Common myeloid progenitor, CD34-positive (primary cell): Measurements from ENCODE around the gene UQCC3.

ENCODE experiments used
- CTCF ChIA-PET: fragments of 350-600 bp; sonication (Branson Sonifier 250); formaldehyde crosslinking; loops from one replicate; lab custom pipeline; 2021; ENCODE audit warnings: antibody characterized with exemption; lab: Charles Lee
- POLR2A ChIA-PET: fragments of 350-600 bp; sonication (Branson Sonifier 250); formaldehyde crosslinking; loops from one replicate; lab custom pipeline; 2021; ENCODE audit warnings: antibody characterized with exemption; lab: Charles Lee
- DNase-seq, 3 donors: peaks; one replicate each; pipeline versions ENCODE4 v3.0.0 to v3.0.0-alpha.2; 2013
- H3K27ac ChIP-seq, 2 experiments: 1 replicate in 1 of 2; 2 replicates in 1 of 2; pipeline ENCODE4 v1.7.0; 2013; ENCODE audit warnings: inconsistent platforms in 2 of 2, low read length in 2 of 2, mild to moderate bottlenecking in 2 of 2, low read depth in 1 of 2, moderate library complexity in 1 of 2; ENCODE audit not compliant: severe bottlenecking in 2 of 2, insufficient read depth in 1 of 2, poor library complexity in 1 of 2
- H3K27me3 ChIP-seq, 5 experiments: replicated peaks in 2 of 5; 1 replicate in 3 of 5; 2 replicates in 2 of 5; pipeline versions ENCODE4 v1.6.1 to v1.7.0; 2013; ENCODE audit warnings: low read length in 4 of 5, mild to moderate bottlenecking in 2 of 5, moderate library complexity in 2 of 5, inconsistent platforms in 1 of 5; ENCODE audit not compliant: insufficient read depth in 5 of 5, control insufficient read depth in 4 of 5
- H3K36me3 ChIP-seq, 4 experiments: 1 replicate in 2 of 4; 2 replicates in 2 of 4; pipeline versions ENCODE4 v1.6.1 to v1.7.0; 2013; ENCODE audit warnings: low read length in 3 of 4, control low read depth in 1 of 4, mild to moderate bottlenecking in 1 of 4; ENCODE audit not compliant: control insufficient read depth in 4 of 4, insufficient read depth in 4 of 4
- H3K4me1 ChIP-seq, 4 experiments: 1 replicate in 3 of 4; 2 replicates in 1 of 4; pipeline versions ENCODE4 v1.6.1 to v1.7.1; 2013; ENCODE audit warnings: low read length in 3 of 4, mild to moderate bottlenecking in 3 of 4, control low read depth in 1 of 4, inconsistent platforms in 1 of 4, moderate library complexity in 1 of 4; ENCODE audit not compliant: control insufficient read depth in 4 of 4, insufficient read depth in 4 of 4; ENCODE audit errors: control extremely low read depth in 1 of 4
- H3K4me3 ChIP-seq, 7 experiments: 1 replicate in 4 of 7; 2 replicates in 3 of 7; pipeline versions ENCODE4 v1.5.1 to v1.7.0; 2013; ENCODE audit warnings: mild to moderate bottlenecking in 7 of 7, low read length in 6 of 7, moderate library complexity in 6 of 7, inconsistent platforms in 2 of 7, low read depth in 2 of 7, control low read depth in 1 of 7; ENCODE audit not compliant: insufficient read depth in 4 of 7, control insufficient read depth in 1 of 7; ENCODE audit errors: extremely low read depth in 1 of 7
- H3K9me3 ChIP-seq, 5 experiments: 1 replicate in 4 of 5; 2 replicates in 1 of 5; pipeline versions ENCODE4 v1.6.1 to v1.7.1; 2013; ENCODE audit warnings: low read length in 4 of 5, mild to moderate bottlenecking in 2 of 5, inconsistent platforms in 1 of 5, low read depth in 1 of 5, moderate library complexity in 1 of 5; ENCODE audit not compliant: control insufficient read depth in 4 of 5, insufficient read depth in 2 of 5; ENCODE audit errors: control extremely low read depth in 1 of 5
- WGBS: methylation state at CpG from one replicate; pipeline ENCODE4 v1.1.5; 2013; ENCODE audit not compliant: insufficient coverage; 5-methylcytosine and 5-hydroxymethylcytosine counted together

UQCC3 gene

DNA sequence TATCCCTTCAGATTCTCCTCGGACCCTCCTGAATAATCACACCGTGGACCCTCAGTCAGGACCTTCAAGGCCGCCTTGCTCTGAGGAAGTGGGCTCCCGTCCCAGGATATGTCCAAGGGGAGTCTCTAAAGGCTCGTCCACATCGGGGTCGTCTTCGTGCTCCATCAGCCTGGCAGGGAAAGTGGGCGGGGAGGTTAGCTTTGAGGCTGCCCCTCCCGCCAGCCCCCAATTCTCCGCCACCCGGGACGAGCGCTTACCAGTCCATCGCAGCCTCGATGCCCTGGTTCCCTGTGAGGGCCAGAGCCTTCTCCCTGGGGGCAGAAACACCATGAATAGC is 6.9 kb downstream of the UQCC3 start:
- H3K36me3 ChIP-seq: peaks cover 2 to 26% (median 22%) of the 10 kb centered on the region in 4 experiments
- peak overlapping the region; percentile 93 to 96 for H3K27ac ChIP-seq
- H3K4me3 ChIP-seq: peak overlapping the region; percentile 71 to 96 (median 90)
- POLR2A ChIA-PET: interaction anchor here (0.6 to 1.7 kb wide), 2 partner anchors 21 to 87 kb away, joined by 3 to 6 read pairs; partner anchors contain the start of gene TUT1
- DNase-seq: no peak
- CTCF ChIA-PET: interaction anchor here (2.0 to 3.2 kb wide), 2 partner anchors 13 to 23 kb away, joined by 4 to 14 read pairs; partner anchors contain the start of genes C11orf98 and CSKMT
- WGBS: 18% methylated on average over 8 of the region's 16 CpGs
- no peaks in the 10 kb centered on the region for H3K27me3 ChIP-seq
- H3K9me3 ChIP-seq: no peaks in the 10 kb centered on the region
- H3K4me1 ChIP-seq: peaks cover 2 to 26% (median 16%) of the 10 kb centered on the region in 4 experiments

GRCh38 chr11:62678770-62679696 is 7.6 kb downstream of the UQCC3 start, which contains the start of gene UBXN1:
UBXN1 (minus strand) TSS chr11:62679073; CDS start chr11:62678923, 150 bp downstream.
- H3K4me1 ChIP-seq: peaks cover 2 to 26% (median 16%) of the 10 kb centered on the region in 4 experiments
- POLR2A ChIA-PET: interaction anchor here (0.6 to 1.7 kb wide), 2 partner anchors 21 to 88 kb away, joined by 3 to 6 read pairs; partner anchors contain the start of gene TUT1
- WGBS: 2% methylated on average over 39 of the region's 55 CpGs
- no peaks in the 10 kb centered on the region for H3K27me3 ChIP-seq
- peaks cover 2 to 25% (median 21%) of the 10 kb centered on the region in 4 experiments for H3K36me3 ChIP-seq
- CTCF ChIA-PET: interaction anchor here (1.8 to 3.3 kb wide), 6 partner anchors 11 to 32 kb away, joined by 4 to 98 read pairs (median 16); partner anchors contain the start of genes BSCL2, C11orf98, CSKMT and GNG3
- H3K9me3 ChIP-seq: no peaks in the 10 kb centered on the region
- H3K27ac ChIP-seq: peak within 1 kb of the TSS; percentile 93 to 96
- H3K4me3 ChIP-seq: peak within 1 kb of the TSS; percentile 71 to 96 (median 90)
- peak; percentile 90 to 92 (median 90) for DNase-seq

- no peaks in the 10 kb centered on the region for H3K9me3 ChIP-seq
- POLR2A ChIA-PET: interaction anchor here (1.3 to 2.0 kb wide), 4 partner anchors 9 to 89 kb away, joined by 4 to 8 read pairs (median 6); partner anchors contain the start of genes GANAB, LBHD1, TUT1 and UQCC3
- H3K36me3 ChIP-seq: peaks cover 2 to 20% (median 18%) of the 10 kb centered on the region in 4 experiments
- H3K4me1 ChIP-seq: peaks cover 2 to 26% (median 16%) of the 10 kb centered on the region in 4 experiments
- H3K27me3 ChIP-seq: no peaks in the 10 kb centered on the region
- WGBS: 34% methylated on average over 3 of the region's 4 CpGs
- CTCF ChIA-PET: interaction anchor here (0.7 to 3.3 kb wide), 25 partner anchors 9 to 256 kb away, joined by 3 to 98 read pairs (median 4); partner anchors contain the start of genes BSCL2, C11orf98, CSKMT and EML3
- peak overlapping the region in 1 of 7 experiments; percentile 23 for H3K4me3 ChIP-seq
- peak; percentile 65 to 81 (median 80) for DNase-seq
- peak overlapping the region in 1 of 2 experiments; percentile 34 for H3K27ac ChIP-seq
These were observed 9.4 kb downstream of the UQCC3 start for GRCh38 chr11:62680825-62681240.

GRCh38 chr11:62682518-62682917 is 11.0 kb downstream of the UQCC3 start:
- ChIA-PET CTCF (interaction anchor here (2.9 to 3.3 kb wide), 2 partner anchors 10 to 41 kb away, joined by 9 to 98 read pairs; partner anchors contain the start of gene LRRN4CL), POLR2A (interaction anchor here (0.6 kb wide), 1 partner anchor 10 kb away, joined by 3 read pairs; the partner anchor contains the start of gene LBHD1)
- Histone ChIP-seq H3K27ac (no peak overlapping the region), H3K4me1 (peaks cover 2 to 28% (median 16%) of the 10 kb centered on the region in 4 experiments), H3K36me3 (peaks cover 0 to 7% (median 3%) of the 10 kb centered on the region in 4 experiments), H3K27me3 (peaks cover 0 to 8% (median 0%) of the 10 kb centered on the region in 5 experiments), H3K9me3 (no peaks in the 10 kb centered on the region), H3K4me3 (no peak overlapping the region)
- DNase-seq: no peak
- WGBS: 94% methylated on average over 6 of the region's 7 CpGs

DNA sequence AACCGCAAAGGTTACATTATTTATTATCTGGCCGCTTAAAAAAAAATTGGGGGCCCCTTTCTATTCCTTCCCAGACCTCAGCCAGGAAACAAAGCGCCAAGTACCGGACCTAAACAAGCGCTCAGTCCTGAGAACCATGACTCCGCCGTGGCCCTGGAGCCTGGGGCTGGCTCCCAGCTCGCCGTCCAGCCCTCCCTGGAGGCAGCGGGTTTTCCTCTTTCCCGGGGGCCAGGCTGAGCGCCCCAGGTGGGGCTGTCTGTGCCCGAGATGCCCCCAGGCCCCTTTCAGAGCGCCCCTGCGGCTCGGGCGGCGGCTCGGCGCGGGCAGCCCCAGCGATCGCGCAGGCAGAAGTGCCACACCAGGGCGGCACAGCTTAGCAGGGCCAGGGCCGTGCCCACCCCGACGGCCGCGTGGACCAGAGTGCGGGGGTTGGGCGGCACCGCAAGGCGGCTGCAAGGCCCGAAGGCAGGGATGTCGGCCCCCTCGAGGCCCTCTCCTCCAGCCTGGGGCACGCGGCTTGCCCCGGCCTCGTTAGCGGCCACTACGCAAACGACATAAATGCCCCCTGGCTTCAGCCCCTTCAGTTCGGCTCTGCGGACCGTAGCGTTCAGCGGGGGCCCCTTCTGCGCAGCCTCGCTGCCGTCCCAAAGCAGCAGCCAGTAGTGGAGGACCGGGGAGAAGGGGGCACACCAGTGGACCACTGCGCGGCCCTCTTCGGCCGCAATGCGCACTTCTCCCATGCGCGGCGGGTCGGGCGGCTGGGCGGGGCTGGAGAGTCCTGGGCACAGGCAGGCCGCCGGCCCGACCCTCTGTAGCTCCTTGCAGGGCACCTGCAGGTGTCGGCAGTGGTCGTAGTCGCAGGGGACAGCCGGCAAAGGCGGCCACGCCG is 16.3 kb downstream of the UQCC3 start:
- no peak overlapping the region for H3K27ac ChIP-seq
- peaks cover 0 to 12% (median 5%) of the 10 kb centered on the region in 4 experiments for H3K4me1 ChIP-seq
- peaks cover 3 to 31% (median 20%) of the 10 kb centered on the region in 4 experiments for H3K36me3 ChIP-seq
- WGBS: 40% methylated on average over 66 of the region's 74 CpGs
- H3K4me3 ChIP-seq: peak overlapping the region in 3 of 7 experiments; percentile 19 to 60 (median 53)
- ChIA-PET POLR2A (interaction anchor here (0.6 to 1.1 kb wide), 2 partner anchors 16 to 261 kb away, joined by 3 to 5 read pairs; partner anchors contain the start of genes LBHD1 and UQCC3), CTCF (interaction anchor here (0.9 to 1.3 kb wide), 5 partner anchors 13 to 76 kb away, joined by 3 to 4 read pairs (median 3); partner anchors contain the start of gene ZBTB3)
- DNase-seq: peak in 1 of 3 donors; percentile 27
- peaks cover 0 to 20% (median 2%) of the 10 kb centered on the region in 5 experiments for H3K27me3 ChIP-seq
- no peaks in the 10 kb centered on the region for H3K9me3 ChIP-seq

DNA sequence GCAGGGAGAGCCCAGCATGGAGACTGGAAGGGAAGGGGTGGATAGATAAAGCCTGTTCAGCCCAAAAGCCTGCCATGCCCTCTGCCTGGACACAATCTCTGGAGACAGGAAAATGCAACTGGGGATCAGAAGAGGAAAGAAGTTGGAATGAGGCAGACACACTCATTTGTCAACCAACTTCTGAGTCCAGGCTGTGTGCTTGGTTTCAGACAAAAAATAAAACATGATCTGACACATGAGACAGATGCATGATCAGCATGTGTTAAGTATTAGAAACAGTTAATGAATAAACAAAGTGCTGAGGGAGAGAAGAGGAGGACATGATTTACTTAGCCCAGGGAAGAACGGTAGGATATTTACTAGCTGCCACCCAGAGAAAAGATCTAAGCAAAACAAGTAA is 17.0 kb downstream of the UQCC3 start:
- ChIA-PET POLR2A (interaction anchor here (0.7 kb wide), 1 partner anchor 123 kb away, joined by 3 read pairs; no protein-coding TSS in a partner anchor), CTCF (interaction anchor here (1.3 to 8.7 kb wide), 2 partner anchors 8 to 13 kb away, joined by 4 to 98 read pairs; no protein-coding TSS in a partner anchor)
- Histone ChIP-seq H3K36me3 (peaks cover 3 to 37% (median 25%) of the 10 kb centered on the region in 4 experiments), H3K27me3 (peaks cover 0 to 20% (median 2%) of the 10 kb centered on the region in 5 experiments), H3K4me3 (peak overlapping the region in 1 of 7 experiments; percentile 53), H3K4me1 (peaks cover 0 to 12% (median 5%) of the 10 kb centered on the region in 4 experiments), H3K9me3 (no peaks in the 10 kb centered on the region), H3K27ac (no peak overlapping the region)
- 100% methylated on average over 1 of the region's 1 CpG for WGBS
- no peak for DNase-seq
